ENCODE results near the gene IL17RD. TPM values are rescaled to one million over a fixed set of nuclear protein-coding genes. Genes with fewer than 3 reads are reported as not detected.

The IL17RD gene
- polyA plus RNA-seq, 1 of the 3 experiments (the other 2 are of a cell fraction), result 2.4 TPM

- Histone ChIP-seq H3K9me3 (no peaks in the 10 kb centered on the region), H3K27me3 (ENCODE audit: insufficient read depth) (no peaks in the 10 kb centered on the region), H3K9ac (no peak overlapping the region), H3F3A (replicated peaks; ENCODE audit: insufficient read depth) (no peaks in the 10 kb centered on the region), H3K36me3 (replicated peaks in 1 of 2; ENCODE audit: control insufficient read depth in 1 of 2, insufficient read depth in 2 of 2, low read length in 1 of 2) (no peaks in the 10 kb centered on the region), H3K27ac (ENCODE audit: low read depth in 2 of 2, low read length in 1 of 2) (no peak overlapping the region), H4K20me1 (ENCODE audit: insufficient read depth) (no peaks in the 10 kb centered on the region), H3K9me2 (no peaks in the 10 kb centered on the region), H3K79me2 (ENCODE audit: insufficient read depth) (no peaks in the 10 kb centered on the region), H3K4me3 (ENCODE audit: low read depth in 2 of 2, low read length in 1 of 2) (no peak overlapping the region), H2AFZ (ENCODE audit: low read depth) (no peak overlapping the region), H3K4me2 (no peak overlapping the region), H3K4me1 (ENCODE audit: control insufficient read depth in 1 of 2, insufficient read depth in 2 of 2, low read depth in 1 of 2, low read length in 1 of 2) (no peaks in the 10 kb centered on the region)
- 100% methylated on average over 1 of the region's 1 CpG for WGBS (ENCODE audit: low lambda C conversion rate)
- TF ChIP-seq TCF12 (IDR thresholded peaks at IDR 0.05) (no peak), MAX (IDR thresholded peaks at IDR 0.05; ENCODE audit: low read depth) (no peak), TEAD4 (IDR thresholded peaks at IDR 0.05; ENCODE audit: borderline replicate concordance, insufficient read depth) (no peak), USF2 (IDR thresholded peaks at IDR 0.05; ENCODE audit: borderline replicate concordance, low read depth, low read length) (no peak), RCOR1 (IDR thresholded peaks at IDR 0.05; ENCODE audit: low read length) (no peak)
- CTCF ChIA-PET, result interaction anchor here (0.8 to 4.4 kb wide), 7 partner anchors 12 to 100 kb away, joined by 3 to 24 read pairs (median 4); no protein-coding TSS in a partner anchor
- POLR2A ChIA-PET, result interaction anchor here (0.7 kb wide), 1 partner anchor 11 kb away, joined by 3 read pairs; no protein-coding TSS in a partner anchor
- no peak for DNase-seq
Measured at GRCh38 chr3:57087361-57088092, 77.6 kb downstream of the IL17RD start.

- Histone ChIP-seq H3F3A (replicated peaks; ENCODE audit: insufficient read depth) (no peaks in the 10 kb centered on the region), H2AFZ (ENCODE audit: low read depth) (no peak overlapping the region), H3K4me1 (ENCODE audit: control insufficient read depth in 1 of 2, insufficient read depth in 2 of 2, low read depth in 1 of 2, low read length in 1 of 2) (no peaks in the 10 kb centered on the region), H3K9me2 (no peaks in the 10 kb centered on the region), H4K20me1 (ENCODE audit: insufficient read depth) (no peaks in the 10 kb centered on the region), H3K4me3 (ENCODE audit: low read depth in 2 of 2, low read length in 1 of 2) (no peak overlapping the region), H3K9ac (no peak overlapping the region), H3K9me3 (no peaks in the 10 kb centered on the region), H3K36me3 (replicated peaks in 1 of 2; ENCODE audit: control insufficient read depth in 1 of 2, insufficient read depth in 2 of 2, low read length in 1 of 2) (no peaks in the 10 kb centered on the region), H3K4me2 (no peak overlapping the region), H3K27me3 (ENCODE audit: insufficient read depth) (no peaks in the 10 kb centered on the region), H3K79me2 (ENCODE audit: insufficient read depth) (no peaks in the 10 kb centered on the region), H3K27ac (ENCODE audit: low read depth in 2 of 2, low read length in 1 of 2) (no peak overlapping the region)
- TF ChIP-seq TAF1 (IDR thresholded peaks at IDR 0.05; ENCODE audit: borderline replicate concordance, low read depth, low read length), result no peak
- TF ChIP-seq SIN3A (IDR thresholded peaks at IDR 0.05; ENCODE audit: borderline replicate concordance, low read depth, low read length), result no peak
- no peak for TF ChIP-seq YY1 (IDR thresholded peaks at IDR 0.05; ENCODE audit: low read depth)
- TF ChIP-seq MAX (IDR thresholded peaks at IDR 0.05; ENCODE audit: low read depth), result no peak
- TF ChIP-seq GATA2 (CRISPR knock-in tag; IDR thresholded peaks at IDR 0.05), result no peak
- TF ChIP-seq FOXM1 (IDR thresholded peaks at IDR 0.05; ENCODE audit: low read depth), result no peak
- TF ChIP-seq RXRA (IDR thresholded peaks at IDR 0.05; ENCODE audit: borderline replicate concordance, low read depth), result no peak
- no peak for TF ChIP-seq CTCF (IDR thresholded peaks at IDR 0.05)
- no peak for TF ChIP-seq GABPA (IDR thresholded peaks at IDR 0.05; ENCODE audit: low read depth)
- no peak for TF ChIP-seq SMC3 (IDR thresholded peaks at IDR 0.05; ENCODE audit: low read depth, low read length)
- TF ChIP-seq PBX3 (IDR thresholded peaks at IDR 0.05), result no peak
- TF ChIP-seq EZH2phosphoT487 (IDR thresholded peaks at IDR 0.05; ENCODE audit: borderline replicate concordance, low read depth), result no peak
- CTCF ChIA-PET, result interaction anchor here (0.9 to 4.4 kb wide), 4 partner anchors 13 to 135 kb away, joined by 3 to 24 read pairs (median 3); no protein-coding TSS in a partner anchor
- POLR2A ChIA-PET, result no interaction called here
- DNase-seq, result no peak
Measured at GRCh38 chr3:57086201-57086600, 79.0 kb downstream of the IL17RD start.

Data from SK-N-SH (cell line).